K562 (cell line): ENCODE measurements around the gene CWF19L1. TPM values are rescaled to one million over a fixed set of nuclear protein-coding genes. Genes with fewer than 3 reads are reported as not detected.
A peak's percentile ranks its signal among the peaks of the same experiment; 100 is the strongest.

ENCODE experiments used
- ATAC-seq: fragments of 200-7000 bp; cut with Tn5 transposase; 3 replicates; pipeline ENCODE4 v1.9.1; 2020; ENCODE audit warnings: moderate library complexity
- BruUV-seq: library from RNA; stranded (reverse); fragments of 400-500 nt; replicated peaks from 2 replicates; lab custom pipeline; 2021; lab: Mats Ljungman, UMichigan
- CTCF ChIA-PET: fragments of 300-600 bp; formaldehyde crosslinking; extraction: SDS; loops from one replicate; lab custom pipeline; 2021; ENCODE audit warnings: low intra/inter-chr PET ratio; lab: Yijun Ruan, JAX
- POLR2A ChIA-PET: fragments of 300-600, 350-650 bp; sonication (Branson Sonifier 250); formaldehyde crosslinking; extraction: SDS; loops from one replicate; lab custom pipeline; 2021; ENCODE audit warnings: antibody characterized with exemption, inconsistent platforms; lab: Yijun Ruan, JAX
- DNase-seq, 4 experiments: peaks; one replicate each; pipeline versions ENCODE4 v3.0.0 to v3.0.0-alpha.2; 2011 to 2018; ENCODE audit warnings: low spot score in 3 of 4, mixed read lengths in 3 of 4; ENCODE audit errors: extremely low read depth in 1 of 4
- FAIRE-seq: peaks from 2 replicates; lab custom pipeline; 2011; peaks lifted over from hg19 to GRCh38; lab: Jason Lieb, UNC
- H2AFZ ChIP-seq: 2 replicates; pipeline ENCODE4 v1.6.0; 2011; ENCODE audit warnings: low read depth, low read length, control low read depth, inconsistent platforms
- H3K27ac ChIP-seq: fragments of 200-600 bp; 3 replicates; pipeline ENCODE4 v1.8.0; 2011; ENCODE audit warnings: low read depth, mild to moderate bottlenecking, control low read depth, inconsistent platforms, low read length, moderate library complexity, mixed read lengths; ENCODE audit errors: extremely low read depth
- H3K27me3 ChIP-seq, 2 experiments: fragments of 300-600 bp in 1 of 2; 2 replicates in 1 of 2; 3 replicates in 1 of 2; pipeline versions ENCODE4 v1.6.0 to v1.8.0; 2011; ENCODE audit warnings: inconsistent platforms in 2 of 2, low read length in 2 of 2, mild to moderate bottlenecking in 1 of 2, mixed read lengths in 1 of 2, moderate library complexity in 1 of 2; ENCODE audit not compliant: control insufficient read depth in 2 of 2, insufficient read depth in 2 of 2
- H3K36me3 ChIP-seq: fragments of 300-600 bp; 3 replicates; pipeline ENCODE4 v1.8.0; 2011; ENCODE audit warnings: mild to moderate bottlenecking, low read length, inconsistent platforms; ENCODE audit not compliant: control insufficient read depth, insufficient read depth
- H3K4me1 ChIP-seq, 2 experiments: fragments of 200-600 bp in 1 of 2; replicated peaks in 1 of 2; 2 replicates in 1 of 2; 3 replicates in 1 of 2; pipeline versions ENCODE4 v1.5.1 to v1.8.0; 2011; ENCODE audit warnings: inconsistent platforms in 2 of 2, low read length in 2 of 2, mild to moderate bottlenecking in 1 of 2, mixed read lengths in 1 of 2, moderate library complexity in 1 of 2; ENCODE audit not compliant: control insufficient read depth in 2 of 2, insufficient read depth in 2 of 2
- H3K4me2 ChIP-seq: 2 replicates; pipeline ENCODE4 v1.6.1; 2011; ENCODE audit warnings: low read length, control low read depth, inconsistent platforms, mixed read lengths; ENCODE audit not compliant: insufficient read depth
- H3K4me3 ChIP-seq: fragments of 200-600 bp; sonication (generic), shearing (Covaris generic); 2 replicates; pipeline ENCODE4 v1.5.1; 2016; ENCODE audit warnings: control low read depth, inconsistent platforms
- H3K79me2 ChIP-seq: fragments of 200-600 bp; 3 replicates; pipeline ENCODE4 v1.8.0; 2011; ENCODE audit warnings: low read length, inconsistent platforms; ENCODE audit not compliant: control insufficient read depth, insufficient read depth
- H3K9ac ChIP-seq, 2 experiments: 2 replicates each; pipeline versions ENCODE4 v1.6.0 to v1.6.1; 2011; ENCODE audit warnings: low read depth in 2 of 2, low read length in 2 of 2, control low read depth in 1 of 2, inconsistent platforms in 1 of 2, mild to moderate bottlenecking in 1 of 2, mixed read lengths in 1 of 2; ENCODE audit not compliant: insufficient read depth in 1 of 2
- H3K9me1 ChIP-seq: one replicate; pipeline ENCODE4 v1.6.0; 2011; ENCODE audit warnings: inconsistent platforms, mild to moderate bottlenecking, low read length, moderate library complexity; ENCODE audit not compliant: control insufficient read depth, insufficient read depth
- H3K9me3 ChIP-seq: replicated peaks from 2 replicates; pipeline ENCODE4 v1.5.1; 2011; ENCODE audit warnings: low read depth, low read length, inconsistent platforms; ENCODE audit not compliant: control insufficient read depth, insufficient read depth
- H4K20me1 ChIP-seq: replicated peaks from 2 replicates; pipeline ENCODE4 v1.6.1; 2011; ENCODE audit warnings: low read length, inconsistent platforms, mixed read lengths; ENCODE audit not compliant: control insufficient read depth, insufficient read depth
- CHD4 ChIP-seq: fragments of 200-600 bp; sonication (generic); IDR thresholded peaks from 3 replicates; pipeline ENCODE4 v1.6.1; 2012; ENCODE audit warnings: low read depth, mild to moderate bottlenecking, mixed read lengths, low read length, inconsistent platforms; ENCODE audit not compliant: insufficient read depth, insufficient replicate concordance, poor library complexity, severe bottlenecking
- FOSL1 ChIP-seq: fragments of 200-800 bp; sonication (Bioruptor generic); conservative IDR thresholded peaks from 2 replicates; pipeline ENCODE4 v1.6.1; 2016; ENCODE audit warnings: missing genetic modification characterization, missing compliant biosample characterization
- ZNF316 ChIP-seq: fragments of 450-650 bp; IDR thresholded peaks from 2 replicates; pipeline ENCODE4 v1.6.1; 2016
- ZNF507 ChIP-seq: conservative IDR thresholded peaks from 2 replicates; pipeline ENCODE4 v1.6.1; 2017; ENCODE audit warnings: missing genetic modification characterization, missing compliant biosample characterization
- WGBS: fragments of 100-300 bp; shearing (Covaris generic); methylation state at CpG from one replicate; pipeline ENCODE4 v1.1.6; 2016; ENCODE audit warnings: low coverage, mixed read lengths; ENCODE audit not compliant: insufficient coverage; ENCODE audit errors: missing lambda C conversion rate; 5-methylcytosine and 5-hydroxymethylcytosine counted together
- in situ Hi-C: fragments of 300-500 bp; cut with MboI; formaldehyde crosslinking; loops from 4 replicates; pipeline ENCODE4 v1.15.0; 2018; ENCODE audit warnings: inconsistent platforms, mixed read lengths
- intact Hi-C: fragments of 100-400 bp; cut with micrococcal nuclease; formaldehyde crosslinking; loops from 2 replicates; pipeline ENCODE4 v1.14.2; 2022
- polyA plus RNA-seq, 8 experiments: library from polyadenylated mRNA; depleted of rRNA in 4 of 8; stranded (reverse) in 5 of 8; unstranded in 3 of 8; fragments of >200 nt; fragmentation: Nextera tagmentation in 2 of 8; fragmentation: Illumina TruSeq in 1 of 8; extraction: Ambion mirVana in 2 of 8; extraction: Trizol in 1 of 8; gene quantifications; 2 replicates each; pipeline versions ENCODE4 v1.2.1 to v1.2.3, GENCODE V29; 2011 to 2014; ENCODE audit warnings: inconsistent platforms in 1 of 8, missing spikeins in 1 of 8
- total RNA-seq, 7 experiments: library from RNA; depleted of rRNA in 6 of 7; stranded (reverse); fragments of >200 nt in 6 of 7; fragmentation: Illumina TruSeq in 2 of 7; extraction: Trizol in 2 of 7; gene quantifications; 2 replicates each; pipeline versions ENCODE4 v1.2.1 to v1.2.3, GENCODE V29; 2011 to 2021; ENCODE audit warnings: low replicate concordance in 1 of 7
- TF ChIP-seq, protein P1 (sequence below), 2 experiments: fragments of 450-650 bp in 1 of 2; sonication (generic) in 1 of 2; formaldehyde crosslinking in 1 of 2; IDR thresholded peaks in 1 of 2; conservative IDR thresholded peaks in 1 of 2; 2 replicates each; pipeline versions ENCODE4 v1.6.1 to v1.8.1; 2016 to 2023; ENCODE audit warnings: mild to moderate bottlenecking in 2 of 2, moderate library complexity in 2 of 2, inconsistent platforms in 1 of 2, missing genetic modification reagents in 1 of 2

CWF19L1 gene
- total and polyA plus RNA-seq, 9 of the 15 experiments (the other 6 are each of a cell fraction or from before 2014, with no cell fraction given): 19.5 to 49.9 (median 30.9) TPM

- no peak overlapping the region for H3K9ac ChIP-seq
- POLR2A ChIA-PET: no interaction called here
- H3K4me2 ChIP-seq: no peak overlapping the region
- H3K9me1 ChIP-seq: no peaks in the 10 kb centered on the region
- no peak overlapping the region for H3K27ac ChIP-seq
- no peaks in the 10 kb centered on the region for H3K9me3 ChIP-seq
- no peak for ATAC-seq
- intact Hi-C loops (no loop called here), in situ Hi-C loops (no loop called here)
- no peaks in the 10 kb centered on the region for H3K79me2 ChIP-seq
- TF ChIP-seq FOSL1 (peak; percentile 59; the same call in 1 of the 2 replicates), CHD4 (no peak), ZNF316 (no peak), ZNF507 (tag) (no peak)
- TF ChIP-seq, protein P1, sequence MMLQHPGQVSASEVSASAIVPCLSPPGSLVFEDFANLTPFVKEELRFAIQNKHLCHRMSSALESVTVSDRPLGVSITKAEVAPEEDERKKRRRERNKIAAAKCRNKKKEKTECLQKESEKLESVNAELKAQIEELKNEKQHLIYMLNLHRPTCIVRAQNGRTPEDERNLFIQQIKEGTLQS (IDR thresholded peaks at IDR 0.05): peak; percentile 39; the same call in 1 of the 2 replicates
- TF ChIP-seq, protein P1 (CRISPR knock-in tag; conservative IDR thresholded peaks at IDR 0.05): no peak
- FAIRE-seq: no peak
- BruUV-seq: no TSS peak
- CTCF ChIA-PET: no interaction called here
- H3K27me3 ChIP-seq: peaks cover 13 to 18% of the 10 kb centered on the region in 2 experiments; a peak in 4 of 5 replicates
- no peaks in the 10 kb centered on the region for H3K36me3 ChIP-seq
- DNase-seq: no peak
- H4K20me1 ChIP-seq: no peaks in the 10 kb centered on the region
- H3K4me3 ChIP-seq: no peak overlapping the region
- no peak overlapping the region for H2AFZ ChIP-seq
- no peaks in the 10 kb centered on the region; a peak in 1 of 5 replicates for H3K4me1 ChIP-seq
- 6% methylated on average over 3 of the region's 3 CpGs for WGBS
Observed at GRCh38 chr10:100307684-100308083, 40.2 kb upstream of the CWF19L1 start.
